CD14-positive monocyte (primary cell): ENCODE measurements around the gene MSX1. TPM values are rescaled to one million over a fixed set of nuclear protein-coding genes. Genes with fewer than 3 reads are reported as not detected.

ENCODE experiments used
- DNase-seq, 3 donors: peaks; one replicate each; pipeline ENCODE4 v3.0.0-alpha.2; 2011 to 2022
- H2AFZ ChIP-seq: 2 replicates; pipeline ENCODE4 v1.6.0; 2012; ENCODE audit warnings: mild to moderate bottlenecking, low read depth, low read length, inconsistent platforms; ENCODE audit not compliant: insufficient read depth, poor library complexity, severe bottlenecking
- H3K27ac ChIP-seq, 2 donors: 1 replicate in 1 of 2; 2 replicates in 1 of 2; pipeline ENCODE4 v1.5.1; 2012 to 2013; ENCODE audit warnings: low read length in 2 of 2, control low read depth in 1 of 2, inconsistent platforms in 1 of 2, low read depth in 1 of 2, mild to moderate bottlenecking in 1 of 2
- H3K27me3 ChIP-seq, 2 donors: one replicate each; pipeline versions ENCODE4 v1.6.0 to v1.6.1; 2011 to 2013; ENCODE audit warnings: low read length in 2 of 2; ENCODE audit not compliant: control insufficient read depth in 2 of 2, insufficient read depth in 2 of 2
- H3K36me3 ChIP-seq, 2 donors: replicated peaks in 1 of 2; 1 replicate in 1 of 2; 2 replicates in 1 of 2; pipeline versions ENCODE4 v1.5.1 to v1.6.1; 2012 to 2013; ENCODE audit warnings: low read length in 2 of 2, control low read depth in 1 of 2, inconsistent platforms in 1 of 2, mild to moderate bottlenecking in 1 of 2; ENCODE audit not compliant: insufficient read depth in 2 of 2, control insufficient read depth in 1 of 2
- H3K4me1 ChIP-seq, 2 donors: 1 replicate in 1 of 2; 2 replicates in 1 of 2; pipeline versions ENCODE4 v1.5.1 to v1.6.1; 2012 to 2013; ENCODE audit warnings: low read length in 2 of 2, control low read depth in 1 of 2, inconsistent platforms in 1 of 2, mild to moderate bottlenecking in 1 of 2, moderate library complexity in 1 of 2; ENCODE audit not compliant: insufficient read depth in 2 of 2, control insufficient read depth in 1 of 2
- H3K4me2 ChIP-seq: replicated peaks from 2 replicates; pipeline ENCODE3; 2012; ENCODE audit warnings: low read length, moderate library complexity, mild to moderate bottlenecking; ENCODE audit not compliant: poor library complexity, severe bottlenecking; ENCODE audit errors: extremely low read depth
- H3K4me3 ChIP-seq, 3 experiments: fragments of 200-600 bp in 1 of 3; sonication (generic) in 1 of 3; replicated peaks in 1 of 3; 1 replicate in 2 of 3; 2 replicates in 1 of 3; pipeline ENCODE4 v1.5.1; 2011 to 2013; ENCODE audit warnings: low read length in 3 of 3, mild to moderate bottlenecking in 3 of 3, control low read depth in 2 of 3, low read depth in 2 of 3, inconsistent platforms in 1 of 3, moderate library complexity in 1 of 3
- H3K79me2 ChIP-seq: 2 replicates; pipeline ENCODE4 v1.6.0; 2012; ENCODE audit warnings: mild to moderate bottlenecking, control low read depth, inconsistent platforms, low read length, moderate library complexity; ENCODE audit not compliant: insufficient read depth
- H3K9ac ChIP-seq: 2 replicates; pipeline ENCODE4 v1.6.0; 2017; ENCODE audit warnings: low read length, mild to moderate bottlenecking; ENCODE audit not compliant: insufficient read depth, poor library complexity, severe bottlenecking
- H3K9me3 ChIP-seq, 2 donors: replicated peaks in 1 of 2; 1 replicate in 1 of 2; 2 replicates in 1 of 2; pipeline versions ENCODE4 v1.5.1 to v1.6.1; 2012 to 2013; ENCODE audit warnings: low read length in 2 of 2, control low read depth in 1 of 2; ENCODE audit not compliant: control insufficient read depth in 1 of 2, insufficient read depth in 1 of 2
- H4K20me1 ChIP-seq: 2 replicates; pipeline ENCODE4 v1.6.0; 2012; ENCODE audit warnings: mild to moderate bottlenecking, low read length, control low read depth, moderate library complexity; ENCODE audit not compliant: insufficient read depth
- H3K27ac Mint-ChIP-seq, 7 donors: one replicate each; pipeline ENCODE4 v1.8.0; 2020; ENCODE audit warnings: mild to moderate bottlenecking in 7 of 7, mixed read lengths in 7 of 7, moderate library complexity in 6 of 7, inconsistent platforms in 2 of 7
- H3K27me3 Mint-ChIP-seq, 3 donors: one replicate each; pipeline ENCODE4 v1.8.0; 2021 to 2022; ENCODE audit warnings: low read depth in 3 of 3, mild to moderate bottlenecking in 3 of 3, mixed read lengths in 3 of 3, moderate library complexity in 3 of 3, inconsistent platforms in 1 of 3
- H3K36me3 Mint-ChIP-seq, 2 donors: one replicate each; pipeline ENCODE4 v1.8.0; 2020; ENCODE audit warnings: mixed read lengths in 2 of 2, inconsistent platforms in 1 of 2, mild to moderate bottlenecking in 1 of 2
- H3K4me1 Mint-ChIP-seq: one replicate; pipeline ENCODE4 v1.8.0; 2020; ENCODE audit warnings: mild to moderate bottlenecking, mixed read lengths
- H3K4me3 Mint-ChIP-seq, 2 donors: one replicate each; pipeline ENCODE4 v1.8.0; 2020; ENCODE audit warnings: mild to moderate bottlenecking in 2 of 2, mixed read lengths in 2 of 2, moderate library complexity in 1 of 2
- H3K9me3 Mint-ChIP-seq, 7 donors: one replicate each; pipeline ENCODE4 v1.8.0; 2020 to 2022; ENCODE audit warnings: mixed read lengths in 7 of 7, mild to moderate bottlenecking in 6 of 7, moderate library complexity in 6 of 7, inconsistent platforms in 2 of 7
- WGBS: methylation state at CpG from one replicate; pipeline ENCODE4 v1.1.5; 2013; ENCODE audit warnings: missing lambda C conversion rate; ENCODE audit not compliant: insufficient coverage; 5-methylcytosine and 5-hydroxymethylcytosine counted together
- intact Hi-C, 2 donors: fragments of 100-400 bp; cut with micrococcal nuclease; formaldehyde crosslinking; loops; one replicate each; pipeline versions ENCODE4 v1.15.0 to v1.15.1; 2023
- polyA plus RNA-seq, 3 donors: library from polyadenylated mRNA; depleted of rRNA in 1 of 3; unstranded in 2 of 3; stranded (reverse) in 1 of 3; fragments of 300-500 nt in 2 of 3; fragments of >200 nt in 1 of 3; fragmentation: Illumina TruSeq in 2 of 3; gene quantifications; 1 replicate in 2 of 3; 2 replicates in 1 of 3; pipeline ENCODE4 v1.2.3, GENCODE V29; 2012 to 2021
- TF ChIP-seq, protein P1 (sequence below): fragments of 200-600 bp; IDR thresholded peaks from one replicate; pipeline ENCODE4 v1.8.0; 2022; ENCODE audit warnings: antibody characterized with exemption, mild to moderate bottlenecking

Gene MSX1
- polyA plus RNA-seq, 3 donors: not detected

DNA sequence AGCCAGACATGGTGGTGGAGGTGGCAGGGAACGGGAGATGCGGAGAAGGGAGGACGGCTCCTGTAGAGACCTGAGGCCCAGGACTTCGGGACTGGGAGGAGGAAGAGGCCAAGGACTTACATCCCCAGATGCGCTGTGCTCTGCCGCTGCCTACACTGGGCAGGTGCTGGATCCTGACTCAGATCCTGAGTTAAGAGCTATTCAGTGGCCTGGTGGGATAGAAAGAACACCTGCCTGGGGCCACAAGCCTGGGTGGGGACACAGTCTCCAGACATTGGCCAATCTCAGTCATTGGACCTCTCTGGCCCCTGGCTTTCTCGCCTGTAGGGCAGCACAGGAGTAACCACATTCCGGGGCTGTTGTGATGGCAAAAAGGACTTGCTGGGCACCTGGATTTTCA, 10.9 kb upstream of the MSX1 start:
- Mint-ChIP-seq H3K36me3 (peaks cover 0 to 2% of the 10 kb centered on the region in 2 donors), H3K27me3 (peaks cover 32 to 52% (median 35%) of the 10 kb centered on the region in 3 donors), H3K4me3 (no peak overlapping the region), H3K4me1 (peaks cover 12% of the 10 kb centered on the region), H3K27ac (no peak overlapping the region), H3K9me3 (peaks cover 0 to 12% (median 3%) of the 10 kb centered on the region in 7 donors)
- Histone ChIP-seq H3K4me2 (no peak overlapping the region), H3K9ac (no peak overlapping the region), H4K20me1 (no peaks in the 10 kb centered on the region), H3K79me2 (no peaks in the 10 kb centered on the region), H3K9me3 (peaks cover 0 to 17% of the 10 kb centered on the region in 2 donors), H3K4me3 (no peak overlapping the region), H3K4me1 (peaks cover 0 to 4% of the 10 kb centered on the region in 2 donors), H3K27ac (no peak overlapping the region), H3K27me3 (peaks cover 12 to 33% of the 10 kb centered on the region in 2 donors), H3K36me3 (no peaks in the 10 kb centered on the region), H2AFZ (no peak overlapping the region)
- DNase-seq: no peak
- intact Hi-C loops: no loop called here
- TF ChIP-seq, protein P1, sequence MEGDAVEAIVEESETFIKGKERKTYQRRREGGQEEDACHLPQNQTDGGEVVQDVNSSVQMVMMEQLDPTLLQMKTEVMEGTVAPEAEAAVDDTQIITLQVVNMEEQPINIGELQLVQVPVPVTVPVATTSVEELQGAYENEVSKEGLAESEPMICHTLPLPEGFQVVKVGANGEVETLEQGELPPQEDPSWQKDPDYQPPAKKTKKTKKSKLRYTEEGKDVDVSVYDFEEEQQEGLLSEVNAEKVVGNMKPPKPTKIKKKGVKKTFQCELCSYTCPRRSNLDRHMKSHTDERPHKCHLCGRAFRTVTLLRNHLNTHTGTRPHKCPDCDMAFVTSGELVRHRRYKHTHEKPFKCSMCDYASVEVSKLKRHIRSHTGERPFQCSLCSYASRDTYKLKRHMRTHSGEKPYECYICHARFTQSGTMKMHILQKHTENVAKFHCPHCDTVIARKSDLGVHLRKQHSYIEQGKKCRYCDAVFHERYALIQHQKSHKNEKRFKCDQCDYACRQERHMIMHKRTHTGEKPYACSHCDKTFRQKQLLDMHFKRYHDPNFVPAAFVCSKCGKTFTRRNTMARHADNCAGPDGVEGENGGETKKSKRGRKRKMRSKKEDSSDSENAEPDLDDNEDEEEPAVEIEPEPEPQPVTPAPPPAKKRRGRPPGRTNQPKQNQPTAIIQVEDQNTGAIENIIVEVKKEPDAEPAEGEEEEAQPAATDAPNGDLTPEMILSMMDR: no peak
- WGBS: 89% methylated on average over 6 of the region's 8 CpGs

DNA sequence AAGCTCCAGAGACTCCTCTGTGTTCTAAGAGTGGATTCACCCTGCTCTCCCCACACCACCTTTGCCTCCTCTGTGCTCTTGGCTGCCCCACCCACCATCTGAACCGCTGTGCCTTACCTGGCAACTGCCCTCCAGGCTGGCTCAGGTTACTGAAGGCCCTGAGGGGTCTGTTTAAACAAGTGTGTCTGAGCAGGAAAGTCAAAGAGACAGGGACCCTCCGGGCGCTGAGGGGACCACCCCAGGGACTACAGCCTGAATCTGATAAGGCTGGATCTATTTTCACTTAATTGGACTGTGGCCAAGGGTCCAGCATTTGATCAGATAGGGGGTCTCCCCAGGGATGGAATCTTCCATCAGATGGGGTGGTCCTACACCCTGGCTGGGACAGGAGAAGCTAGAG, 10.4 kb upstream of the MSX1 start:
- peaks cover 35 to 57% (median 37%) of the 10 kb centered on the region in 3 donors for H3K27me3 Mint-ChIP-seq
- H3K4me2 ChIP-seq: no peak overlapping the region
- peaks cover 0 to 3% of the 10 kb centered on the region in 2 donors for H3K36me3 Mint-ChIP-seq
- no peak overlapping the region for H3K4me3 ChIP-seq
- DNase-seq: no peak
- H3K9me3 Mint-ChIP-seq: peaks cover 0 to 15% (median 6%) of the 10 kb centered on the region in 7 donors
- H3K4me1 Mint-ChIP-seq: peaks cover 14% of the 10 kb centered on the region
- TF ChIP-seq, protein P1: no peak
- H2AFZ ChIP-seq: no peak overlapping the region
- WGBS: 94% methylated on average over 2 of the region's 3 CpGs
- peaks cover 0 to 21% of the 10 kb centered on the region in 2 donors for H3K9me3 ChIP-seq
- no peak overlapping the region for H3K4me3 Mint-ChIP-seq
- peaks cover 18 to 39% of the 10 kb centered on the region in 2 donors for H3K27me3 ChIP-seq
- intact Hi-C loops: no loop called here
- H3K27ac Mint-ChIP-seq: no peak overlapping the region
- H3K79me2 ChIP-seq: no peaks in the 10 kb centered on the region
- peaks cover 0 to 4% of the 10 kb centered on the region in 2 donors for H3K4me1 ChIP-seq
- no peak overlapping the region for H3K9ac ChIP-seq
- no peaks in the 10 kb centered on the region for H4K20me1 ChIP-seq
- no peak overlapping the region for H3K27ac ChIP-seq
- H3K36me3 ChIP-seq: no peaks in the 10 kb centered on the region
